Hepatocyte (in vitro differentiated cells): ENCODE results near the gene DYNLL2. TPM values are rescaled to one million over a fixed set of nuclear protein-coding genes. Genes with fewer than 3 reads are reported as not detected.

ENCODE experiments used
- DNase-seq: peaks from one replicate; pipeline ENCODE4 v3.0.0-alpha.2; 2016; ENCODE audit warnings: low spot score
- H2AFZ ChIP-seq: fragments of 200-600 bp; sonication (generic); 2 replicates; pipeline ENCODE4 v1.6.0; 2016; ENCODE audit warnings: antibody characterized with exemption, mild to moderate bottlenecking
- H3K27ac ChIP-seq: fragments of 200-600 bp; sonication (generic); 2 replicates; pipeline ENCODE4 v1.5.1; 2016; ENCODE audit warnings: mild to moderate bottlenecking
- H3K27me3 ChIP-seq: fragments of 200-600 bp; sonication (generic); 2 replicates; pipeline ENCODE4 v1.6.1; 2016
- H3K36me3 ChIP-seq: fragments of 200-600 bp; sonication (generic); replicated peaks from 2 replicates; pipeline ENCODE4 v1.5.1; 2016; ENCODE audit warnings: low read depth; ENCODE audit not compliant: insufficient read depth
- H3K4me1 ChIP-seq: fragments of 200-600 bp; sonication (generic); 2 replicates; pipeline ENCODE4 v1.5.1; 2016; ENCODE audit warnings: mild to moderate bottlenecking, moderate library complexity; ENCODE audit not compliant: insufficient read depth
- H3K4me2 ChIP-seq: fragments of 200-600 bp; sonication (generic); 2 replicates; pipeline ENCODE4 v1.6.0; 2016
- H3K4me3 ChIP-seq: fragments of 200-600 bp; sonication (generic); 2 replicates; pipeline ENCODE4 v1.5.1; 2016; ENCODE audit warnings: mild to moderate bottlenecking
- H3K79me2 ChIP-seq: fragments of 200-600 bp; sonication (generic); 2 replicates; pipeline ENCODE4 v1.6.0; 2017; ENCODE audit warnings: mild to moderate bottlenecking
- H3K9me2 ChIP-seq: fragments of 200-600 bp; sonication (generic); replicated peaks from 2 replicates; pipeline ENCODE4 v1.6.0; 2017; ENCODE audit warnings: mild to moderate bottlenecking; ENCODE audit not compliant: insufficient read depth
- H3K9me3 ChIP-seq: fragments of 200-600 bp; sonication (generic); 2 replicates; pipeline ENCODE4 v1.5.1; 2016; ENCODE audit warnings: low read depth, mild to moderate bottlenecking
- H4K20me1 ChIP-seq: fragments of 200-600 bp; sonication (generic); 2 replicates; pipeline ENCODE4 v1.6.0; 2016; ENCODE audit warnings: mild to moderate bottlenecking; ENCODE audit not compliant: insufficient read depth, poor library complexity, severe bottlenecking
- EZH2 ChIP-seq: fragments of 200-600 bp; sonication (generic); IDR thresholded peaks from 2 replicates; pipeline ENCODE4 v1.6.1; 2016; ENCODE audit warnings: antibody characterized with exemption, mild to moderate bottlenecking, borderline replicate concordance
- EZH2phosphoT487 ChIP-seq: fragments of 200-600 bp; sonication (generic); IDR thresholded peaks from one replicate; pipeline ENCODE4 v1.6.1; 2018; ENCODE audit warnings: antibody characterized with exemption, mild to moderate bottlenecking, low read depth, moderate library complexity; ENCODE audit not compliant: unreplicated experiment, severe bottlenecking
- WGBS: methylation state at CpG from one replicate; pipeline ENCODE4 v1.1.6; 2016; ENCODE audit warnings: low lambda C conversion rate; ENCODE audit errors: missing lambda C conversion rate; 5-methylcytosine and 5-hydroxymethylcytosine counted together
- polyA plus RNA-seq: library from polyadenylated mRNA; unstranded; fragments of >200 nt; fragmentation: Nextera tagmentation; extraction: Ambion mirVana; gene quantifications from 2 replicates; pipeline ENCODE4 v1.2.1, GENCODE V29; 2016
- total RNA-seq: library from RNA; depleted of rRNA; stranded (reverse); fragments of >200 nt; gene quantifications from 2 replicates; pipeline ENCODE4 v1.2.3, GENCODE V29; 2014
- TF ChIP-seq, protein P1 (sequence below): fragments of 200-600 bp; sonication (generic); IDR thresholded peaks from 2 replicates; pipeline ENCODE4 v1.5.1; 2016; ENCODE audit warnings: antibody characterized with exemption, mild to moderate bottlenecking; ENCODE audit not compliant: poor library complexity

The DYNLL2 gene
- total and polyA plus RNA-seq, 2 experiments from 2014 or later = 2.7 to 23.2 TPM

DNA sequence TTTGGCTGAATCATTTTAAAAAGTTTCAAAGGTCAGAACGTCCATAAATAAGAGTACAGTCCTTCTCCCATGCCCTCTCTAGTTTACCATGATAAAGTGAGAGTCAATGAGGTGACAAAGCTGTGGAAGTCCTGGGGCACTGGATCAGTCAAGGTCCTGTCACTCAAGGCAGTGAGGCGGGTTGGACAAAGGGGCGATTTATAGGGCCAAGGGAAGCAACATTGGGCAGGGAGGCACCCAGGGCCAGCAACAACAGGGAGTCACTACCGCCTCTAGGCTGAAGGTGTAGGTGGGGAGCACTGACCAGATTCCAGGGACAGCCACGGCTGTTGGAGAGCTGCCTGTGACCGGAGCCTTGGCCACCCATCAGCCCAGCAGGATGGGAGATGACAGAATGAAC is 28.6 kb upstream of the DYNLL2 start:
- WGBS = 86% methylated on average over 6 of the region's 6 CpGs
- no peaks in the 10 kb centered on the region for H3K27me3 ChIP-seq
- no peaks in the 10 kb centered on the region for H3K9me2 ChIP-seq
- H3K36me3 ChIP-seq = no peaks in the 10 kb centered on the region
- no peak overlapping the region for H2AFZ ChIP-seq
- H3K4me2 ChIP-seq = no peak overlapping the region
- no peak for TF ChIP-seq EZH2phosphoT487
- no peak for TF ChIP-seq EZH2
- TF ChIP-seq, protein P1, sequence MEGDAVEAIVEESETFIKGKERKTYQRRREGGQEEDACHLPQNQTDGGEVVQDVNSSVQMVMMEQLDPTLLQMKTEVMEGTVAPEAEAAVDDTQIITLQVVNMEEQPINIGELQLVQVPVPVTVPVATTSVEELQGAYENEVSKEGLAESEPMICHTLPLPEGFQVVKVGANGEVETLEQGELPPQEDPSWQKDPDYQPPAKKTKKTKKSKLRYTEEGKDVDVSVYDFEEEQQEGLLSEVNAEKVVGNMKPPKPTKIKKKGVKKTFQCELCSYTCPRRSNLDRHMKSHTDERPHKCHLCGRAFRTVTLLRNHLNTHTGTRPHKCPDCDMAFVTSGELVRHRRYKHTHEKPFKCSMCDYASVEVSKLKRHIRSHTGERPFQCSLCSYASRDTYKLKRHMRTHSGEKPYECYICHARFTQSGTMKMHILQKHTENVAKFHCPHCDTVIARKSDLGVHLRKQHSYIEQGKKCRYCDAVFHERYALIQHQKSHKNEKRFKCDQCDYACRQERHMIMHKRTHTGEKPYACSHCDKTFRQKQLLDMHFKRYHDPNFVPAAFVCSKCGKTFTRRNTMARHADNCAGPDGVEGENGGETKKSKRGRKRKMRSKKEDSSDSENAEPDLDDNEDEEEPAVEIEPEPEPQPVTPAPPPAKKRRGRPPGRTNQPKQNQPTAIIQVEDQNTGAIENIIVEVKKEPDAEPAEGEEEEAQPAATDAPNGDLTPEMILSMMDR = no peak
- no peak for DNase-seq
- H4K20me1 ChIP-seq = no peaks in the 10 kb centered on the region
- no peaks in the 10 kb centered on the region for H3K9me3 ChIP-seq
- H3K79me2 ChIP-seq = no peaks in the 10 kb centered on the region
- H3K4me3 ChIP-seq = no peak overlapping the region
- H3K27ac ChIP-seq = no peak overlapping the region
- no peaks in the 10 kb centered on the region for H3K4me1 ChIP-seq

DNA sequence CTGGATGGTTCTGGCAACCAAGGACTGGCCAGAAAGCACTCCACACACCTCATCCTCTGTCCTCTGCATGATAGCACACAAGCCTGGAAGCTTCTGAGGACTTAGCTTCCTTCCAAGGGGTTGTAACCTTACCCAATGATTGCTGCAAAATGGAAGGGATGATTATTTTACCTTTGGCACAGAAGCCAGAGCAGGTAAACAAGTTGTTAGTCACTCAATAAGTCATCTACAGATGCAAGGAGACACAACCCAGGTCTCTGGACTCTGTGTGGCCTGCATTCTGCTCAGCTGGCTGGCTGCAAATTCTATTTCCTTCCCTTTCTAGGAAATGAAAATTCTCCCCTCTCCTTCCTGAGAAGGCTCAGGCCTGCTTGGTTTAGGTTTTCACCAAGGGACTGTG is 26.7 kb upstream of the DYNLL2 start:
- no peaks in the 10 kb centered on the region for H3K27me3 ChIP-seq
- H3K27ac ChIP-seq = no peak overlapping the region
- no peaks in the 10 kb centered on the region for H3K9me2 ChIP-seq
- no peaks in the 10 kb centered on the region for H3K36me3 ChIP-seq
- H3K9me3 ChIP-seq = no peaks in the 10 kb centered on the region
- no peaks in the 10 kb centered on the region for H3K79me2 ChIP-seq
- H4K20me1 ChIP-seq = no peaks in the 10 kb centered on the region
- DNase-seq = no peak
- H3K4me2 ChIP-seq = no peak overlapping the region
- H3K4me3 ChIP-seq = no peak overlapping the region
- peaks cover 3% of the 10 kb centered on the region for H3K4me1 ChIP-seq
- no peak overlapping the region for H2AFZ ChIP-seq
- no peak for TF ChIP-seq EZH2
- TF ChIP-seq, protein P1 = no peak
- TF ChIP-seq EZH2phosphoT487 = no peak

DNA sequence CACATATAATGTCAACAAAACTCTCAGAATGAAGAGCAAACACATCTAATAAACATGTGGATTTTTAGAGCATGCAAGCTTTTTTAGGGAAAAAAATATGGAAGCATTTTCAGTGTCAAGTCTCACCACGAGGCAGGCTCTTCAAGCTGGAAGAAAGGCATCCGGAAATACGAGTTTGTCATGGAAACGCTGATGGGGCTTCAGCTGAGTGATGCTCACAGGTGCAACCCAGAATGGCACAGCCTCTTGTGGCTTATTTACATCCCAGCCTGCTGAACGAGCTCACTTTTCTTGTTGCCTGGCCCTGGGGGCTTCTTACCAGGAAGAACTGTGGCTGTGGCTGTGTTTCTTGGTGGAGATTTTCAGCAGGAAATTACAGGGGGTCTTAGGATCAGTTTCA is 24.1 kb upstream of the DYNLL2 start:
- Histone ChIP-seq H3K9me3 (no peaks in the 10 kb centered on the region), H3K36me3 (no peaks in the 10 kb centered on the region), H3K9me2 (no peaks in the 10 kb centered on the region), H2AFZ (no peak overlapping the region), H3K79me2 (no peaks in the 10 kb centered on the region), H3K4me1 (peaks cover 3% of the 10 kb centered on the region), H3K27ac (no peak overlapping the region), H3K4me3 (no peak overlapping the region), H3K4me2 (no peak overlapping the region), H3K27me3 (no peaks in the 10 kb centered on the region), H4K20me1 (no peaks in the 10 kb centered on the region)
- 55% methylated on average over 5 of the region's 5 CpGs for WGBS
- DNase-seq = no peak
- TF ChIP-seq, protein P1 = no peak
- TF ChIP-seq EZH2phosphoT487 = no peak
- no peak for TF ChIP-seq EZH2
